Adrenal gland (tissue), 12 donors: ENCODE measurements around the gene GCNT2. TPM values are rescaled to one million over a fixed set of nuclear protein-coding genes. Genes with fewer than 3 reads are reported as not detected.
"Not testable (repeated sequence)": the region's sequence is repeated elsewhere in the genome, so short reads cannot be mapped to it uniquely, and the experiment has no call there.

Experiments used
- DNase-seq, 7 donors: peaks; one replicate each; pipeline ENCODE4 v3.0.0-alpha.2; 2019 to 2020
- H3K27ac ChIP-seq, 5 donors: fragments of 200-600 bp; sonication (generic) in 4 of 5; 1 replicate in 3 of 5; 2 replicates in 2 of 5; pipeline versions ENCODE4 v1.5.1 to v1.8.0; 2016 to 2020; ENCODE audit warnings: mild to moderate bottlenecking in 1 of 5
- H3K27me3 ChIP-seq: fragments of 200-600 bp; 2 replicates; pipeline ENCODE4 v1.8.0; 2021
- H3K36me3 ChIP-seq, 2 donors: fragments of 200-600 bp; replicated peaks in 1 of 2; 1 replicate in 1 of 2; 2 replicates in 1 of 2; pipeline versions ENCODE4 v1.5.1 to v1.8.0; 2018 to 2022
- H3K4me1 ChIP-seq, 2 donors: fragments of 200-600 bp; replicated peaks in 1 of 2; 1 replicate in 1 of 2; 2 replicates in 1 of 2; pipeline versions ENCODE4 v1.5.1 to v1.8.0; 2018 to 2021
- H3K4me3 ChIP-seq, 4 donors: fragments of 200-600 bp; sonication (generic) in 3 of 4; one replicate each; pipeline ENCODE4 v1.5.1; 2016 to 2018
- H3K9me3 ChIP-seq, 3 donors: fragments of 200-600 bp; sonication (generic) in 1 of 3; replicated peaks in 1 of 3; 1 replicate in 2 of 3; 2 replicates in 1 of 3; pipeline versions ENCODE4 v1.5.1 to v1.8.0; 2016 to 2021
- CTCF ChIP-seq, 6 experiments: fragments of 450-650 bp in 4 of 6; fragments of 200-600 bp in 2 of 6; sonication (generic) in 1 of 6; IDR thresholded peaks; 1 replicate in 5 of 6; 2 replicates in 1 of 6; pipeline versions ENCODE4 v1.5.1 to v1.8.0; 2016 to 2021; ENCODE audit warnings: antibody characterized with exemption in 6 of 6, mild to moderate bottlenecking in 2 of 6, moderate library complexity in 1 of 6
- POLR2A ChIP-seq, 2 donors: fragments of 450-650 bp; IDR thresholded peaks; one replicate each; pipeline ENCODE4 v1.6.1; 2017; ENCODE audit warnings: antibody characterized with exemption in 2 of 2, mild to moderate bottlenecking in 2 of 2, moderate library complexity in 1 of 2
- WGBS, 4 donors: extraction: QIAGEN DNeasy Blood & Tissue Kit in 2 of 4; methylation state at CpG; one replicate each; pipeline versions ENCODE4 v1.1.5 to v1.1.7; 2013 to 2017; 5-methylcytosine and 5-hydroxymethylcytosine counted together
- intact Hi-C, 2 donors: fragments of 100-400 bp; cut with DNase I; formaldehyde crosslinking; loops; one replicate each; pipeline versions ENCODE4 v1.14.1 to v1.15.0; 2022 to 2023
- polyA plus RNA-seq, 3 donors: library from polyadenylated mRNA; stranded (reverse); fragments of 200-250 nt in 2 of 3; fragments of 350-450 nt in 1 of 3; fragmentation: Illumina TruSeq in 1 of 3; extraction: RNeasy Lipid Tissue Mini Kit (QIAGEN cat#74804) in 1 of 3; gene quantifications; one replicate each; pipeline ENCODE4 v1.2.3, GENCODE V29; 2013 to 2014
- total RNA-seq, 9 donors: library from RNA; depleted of rRNA in 4 of 9; stranded (reverse); fragments of >200 nt in 4 of 9; fragments of 120-200 nt in 1 of 9; fragmentation: NEBNext Ultra II Directional in 1 of 9; extraction: Animal tissue kit (Norgen Biotek cat#: 25700) in 1 of 9; gene quantifications; one replicate each; pipeline versions ENCODE4 v1.1.0 to v1.2.4, GENCODE V29; 2013 to 2023
- donor health status: healthy with polysubstance abuse.
- donor health status: Bipolar disorder and iron deficiency.
- donor health status: DM: yes; HTN: yes; CAD: no.
- donor health status: DM: no; HTN: no; CAD: no.
- donor health status: DM: no; HTN: no; CAD: no.
- donor health status: DM: yes; HTN: yes; CAD: no.

Gene GCNT2
- total and polyA plus RNA-seq, 12 donors = 0.27 to 4.0 (median 1.7) TPM

GRCh38 chr6:10580570-10580969, 59.4 kb downstream of the GCNT2 start:
- H3K9me3 ChIP-seq = no peaks in the 10 kb centered on the region
- H3K4me3 ChIP-seq = no peak overlapping the region
- no peaks in the 10 kb centered on the region for H3K27me3 ChIP-seq
- TF ChIP-seq CTCF (IDR thresholded peaks at IDR 0.05) = no peak
- H3K27ac ChIP-seq = no peak overlapping the region
- intact Hi-C loops = no loop called here
- no peaks in the 10 kb centered on the region for H3K4me1 ChIP-seq
- 45 to 57% (median 52%) methylated on average over 7 of the region's 7 CpGs for WGBS, 4 donors
- no peak for DNase-seq
- H3K36me3 ChIP-seq = no peaks in the 10 kb centered on the region

GRCh38 chr6:10581402-10581801, 60.3 kb downstream of the GCNT2 start:
- H3K9me3 ChIP-seq, intact Hi-C loops, H3K36me3 ChIP-seq, H3K27ac ChIP-seq, H3K27me3 ChIP-seq, DNase-seq, H3K4me1 ChIP-seq, H3K4me3 ChIP-seq: not testable (repeated sequence)
- 54 to 64% (median 58%) methylated on average over 4 of the region's 4 CpGs for WGBS, 4 donors

DNA sequence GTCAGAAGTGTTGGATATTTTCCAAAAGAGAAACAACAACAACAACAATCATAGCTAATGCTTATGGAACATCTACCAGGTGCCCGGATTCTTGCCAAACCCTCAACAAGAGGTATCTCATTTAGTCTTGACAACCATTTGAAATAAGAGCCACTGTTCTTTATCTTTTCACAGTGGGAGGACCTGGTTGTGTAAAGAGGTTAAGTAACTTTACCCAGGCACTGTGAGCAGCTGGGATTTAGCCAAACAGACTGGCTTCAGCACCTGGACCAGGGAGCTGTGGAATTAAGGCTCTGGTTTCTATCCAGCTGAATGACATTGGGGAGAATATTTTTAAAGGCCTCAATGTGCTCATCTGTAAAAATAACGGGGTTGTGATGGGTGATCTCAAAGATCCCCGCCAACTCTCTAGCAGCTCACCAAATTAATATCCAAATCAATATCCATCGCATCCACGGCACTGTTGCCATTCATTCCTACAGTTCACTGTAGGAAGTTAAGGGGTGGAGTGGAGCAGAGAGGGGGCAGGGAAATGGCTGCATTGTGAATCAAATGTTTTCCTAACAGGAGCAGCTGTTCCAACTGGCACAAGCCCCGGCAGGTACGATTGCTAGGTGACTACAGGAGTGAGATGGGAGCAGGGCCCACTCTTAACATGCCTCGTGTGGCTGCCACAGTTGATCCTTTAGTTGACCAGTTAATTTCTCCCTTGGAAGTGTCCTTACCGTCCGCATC, 61.8 kb downstream of the GCNT2 start:
- H3K27me3 ChIP-seq = peaks cover under 1% of the 10 kb centered on the region
- WGBS, 4 donors = 58 to 61% (median 60%) methylated on average over 8 to 10 of the region's 10 CpGs
- intact Hi-C loops = no loop called here
- no peak overlapping the region for H3K27ac ChIP-seq
- H3K36me3 ChIP-seq = no peaks in the 10 kb centered on the region
- TF ChIP-seq CTCF (IDR thresholded peaks at IDR 0.05) (no peak), POLR2A (IDR thresholded peaks at IDR 0.05) (no peak)
- no peak overlapping the region for H3K4me3 ChIP-seq
- DNase-seq = no peak
- no peaks in the 10 kb centered on the region for H3K9me3 ChIP-seq
- H3K4me1 ChIP-seq = no peaks in the 10 kb centered on the region

GRCh38 chr6:10583509-10583901, 62.4 kb downstream of the GCNT2 start:
- DNase-seq = no peak
- Histone ChIP-seq H3K27ac (no peak overlapping the region), H3K27me3 (peaks cover 5% of the 10 kb centered on the region), H3K9me3 (no peaks in the 10 kb centered on the region), H3K4me3 (no peak overlapping the region), H3K36me3 (no peaks in the 10 kb centered on the region), H3K4me1 (no peaks in the 10 kb centered on the region)
- TF ChIP-seq CTCF (IDR thresholded peaks at IDR 0.05) (no peak), POLR2A (IDR thresholded peaks at IDR 0.05) (no peak)
- intact Hi-C loops = no loop called here
- WGBS, 4 donors = 51 to 56% (median 55%) methylated on average over 3 of the region's 3 CpGs; no CpG with 5 or more reads in 1 of the 4 donors

DNA sequence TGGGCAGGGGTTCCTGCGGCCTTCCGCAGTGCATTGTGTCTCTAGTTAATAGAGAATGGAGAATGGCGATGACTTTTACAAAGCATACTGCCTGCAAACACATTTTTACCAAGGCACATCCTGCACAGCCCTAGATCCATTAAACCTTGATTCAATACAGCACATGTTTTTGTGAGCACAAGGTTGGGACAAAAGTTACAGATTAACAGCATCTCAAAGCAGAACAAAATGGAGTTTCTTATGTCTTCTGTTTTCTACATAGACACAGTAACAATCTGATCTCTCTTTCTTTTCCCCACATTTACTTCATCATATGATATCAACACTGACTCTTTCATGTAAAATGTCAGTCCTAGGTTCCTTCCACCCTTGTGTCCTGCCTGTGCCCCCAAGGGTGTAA, 63.5 kb downstream of the GCNT2 start:
- H3K4me3 ChIP-seq = no peak overlapping the region
- no peaks in the 10 kb centered on the region for H3K4me1 ChIP-seq
- peaks cover 5% of the 10 kb centered on the region for H3K27me3 ChIP-seq
- TF ChIP-seq POLR2A (IDR thresholded peaks at IDR 0.05) = no peak
- no peak for TF ChIP-seq CTCF (IDR thresholded peaks at IDR 0.05)
- intact Hi-C loops = no loop called here
- WGBS, 4 donors = 86 to 91% (median 89%) methylated on average over 3 of the region's 3 CpGs
- no peak for DNase-seq
- H3K9me3 ChIP-seq = no peaks in the 10 kb centered on the region
- no peaks in the 10 kb centered on the region for H3K36me3 ChIP-seq
- no peak overlapping the region for H3K27ac ChIP-seq
